ENCODE data around the gene CEP57.

DNA sequence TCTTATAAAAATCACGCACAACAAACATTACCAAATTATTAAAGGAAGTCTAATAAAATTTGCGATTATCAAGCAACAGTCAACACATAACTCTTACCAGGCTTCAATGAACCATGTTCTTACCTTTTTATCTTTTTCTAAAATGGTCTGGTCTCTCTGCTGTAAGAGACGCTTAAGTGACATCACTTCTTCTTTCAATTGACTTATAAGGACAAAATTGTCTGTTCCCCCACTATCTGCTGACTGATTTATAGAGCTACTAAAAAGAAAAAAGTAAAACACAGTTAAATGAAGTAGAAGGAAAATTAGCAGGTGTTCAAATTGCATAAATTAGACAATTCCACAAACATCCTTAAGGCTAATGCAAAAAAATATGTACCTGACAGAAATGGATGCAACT is 11.6 kb upstream of the CEP57 start:
- TF ChIP-seq EZH2 (IDR thresholded peaks at IDR 0.05; ENCODE audit: borderline replicate concordance) = no peak
- TF ChIP-seq, protein P1, sequence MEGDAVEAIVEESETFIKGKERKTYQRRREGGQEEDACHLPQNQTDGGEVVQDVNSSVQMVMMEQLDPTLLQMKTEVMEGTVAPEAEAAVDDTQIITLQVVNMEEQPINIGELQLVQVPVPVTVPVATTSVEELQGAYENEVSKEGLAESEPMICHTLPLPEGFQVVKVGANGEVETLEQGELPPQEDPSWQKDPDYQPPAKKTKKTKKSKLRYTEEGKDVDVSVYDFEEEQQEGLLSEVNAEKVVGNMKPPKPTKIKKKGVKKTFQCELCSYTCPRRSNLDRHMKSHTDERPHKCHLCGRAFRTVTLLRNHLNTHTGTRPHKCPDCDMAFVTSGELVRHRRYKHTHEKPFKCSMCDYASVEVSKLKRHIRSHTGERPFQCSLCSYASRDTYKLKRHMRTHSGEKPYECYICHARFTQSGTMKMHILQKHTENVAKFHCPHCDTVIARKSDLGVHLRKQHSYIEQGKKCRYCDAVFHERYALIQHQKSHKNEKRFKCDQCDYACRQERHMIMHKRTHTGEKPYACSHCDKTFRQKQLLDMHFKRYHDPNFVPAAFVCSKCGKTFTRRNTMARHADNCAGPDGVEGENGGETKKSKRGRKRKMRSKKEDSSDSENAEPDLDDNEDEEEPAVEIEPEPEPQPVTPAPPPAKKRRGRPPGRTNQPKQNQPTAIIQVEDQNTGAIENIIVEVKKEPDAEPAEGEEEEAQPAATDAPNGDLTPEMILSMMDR (IDR thresholded peaks at IDR 0.05; ENCODE audit: poor library complexity) = no peak

Measured in hepatocyte (in vitro differentiated cells).